Inferior parietal cortex (tissue), 1 donor: Measurements from ENCODE around the gene SORBS1.

Source experiments
- DNase-seq: peaks from one replicate; pipeline ENCODE4 v3.0.0-alpha.2; 2016; ENCODE audit errors: extremely low spot score

SORBS1 gene

GRCh38 chr10:95437669-95438068 lies 123.5 kb downstream of the SORBS1 start:
- DNase-seq, result no peak

- DNase-seq, result no peak
Measured at GRCh38 chr10:95435548-95436279, 125.5 kb downstream of the SORBS1 start.

GRCh38 chr10:95434583-95434982 lies 126.6 kb downstream of the SORBS1 start:
- no peak for DNase-seq

GRCh38 chr10:95431900-95432342 lies 129.2 kb downstream of the SORBS1 start:
- DNase-seq, result no peak

GRCh38 chr10:95430231-95430951 lies 130.8 kb downstream of the SORBS1 start:
- DNase-seq, result peak; percentile 83

GRCh38 chr10:95429639-95430038 lies 131.5 kb downstream of the SORBS1 start:
- DNase-seq, result no peak

- DNase-seq, result no peak
Measured at GRCh38 chr10:95428701-95429100, 132.5 kb downstream of the SORBS1 start.

GRCh38 chr10:95426482-95426881 lies 134.7 kb downstream of the SORBS1 start:
- no peak for DNase-seq

- DNase-seq, result no peak
Measured at GRCh38 chr10:95425592-95426465, 135.3 kb downstream of the SORBS1 start.

GRCh38 chr10:95423164-95424005 lies 137.8 kb downstream of the SORBS1 start:
- DNase-seq, result no peak

- no peak for DNase-seq
Measured at GRCh38 chr10:95422233-95422632, 138.9 kb downstream of the SORBS1 start.

GRCh38 chr10:95421782-95422181 lies 139.4 kb downstream of the SORBS1 start:
- DNase-seq, result no peak

GRCh38 chr10:95419399-95419798 lies 141.8 kb downstream of the SORBS1 start:
- no peak for DNase-seq

GRCh38 chr10:95416973-95417372 lies 144.2 kb downstream of the SORBS1 start:
- no peak for DNase-seq

- no peak for DNase-seq
Measured at GRCh38 chr10:95416270-95416669, 144.9 kb downstream of the SORBS1 start.

GRCh38 chr10:95415621-95416031 lies 145.5 kb downstream of the SORBS1 start:
- no peak for DNase-seq

GRCh38 chr10:95414844-95415485 lies 146.2 kb downstream of the SORBS1 start:
- no peak for DNase-seq

- DNase-seq, result no peak
Measured at GRCh38 chr10:95414016-95414830, 146.9 kb downstream of the SORBS1 start.

- DNase-seq, result no peak
Measured at GRCh38 chr10:95413588-95413987, 147.6 kb downstream of the SORBS1 start.

GRCh38 chr10:95411635-95412034 lies 149.5 kb downstream of the SORBS1 start:
- DNase-seq, result no peak
